BJ (cell line): ENCODE results near the gene MTUS2. TPM values are rescaled to one million over a fixed set of nuclear protein-coding genes. Genes with fewer than 3 reads are reported as not detected.

ENCODE experiments used
- CTCF ChIA-PET: fragments of 350-600 bp; formaldehyde crosslinking; extraction: SDS; loops from one replicate; lab custom pipeline; 2021; ENCODE audit warnings: antibody characterized with exemption, inconsistent platforms; lab: Yijun Ruan, JAX
- POLR2A ChIA-PET: fragments of 300-600 bp; sonication (Branson Sonifier 250); formaldehyde crosslinking; extraction: SDS; loops from one replicate; lab custom pipeline; 2021; ENCODE audit warnings: antibody characterized with exemption; lab: Charles Lee
- DNase-seq: peaks from one replicate; pipeline ENCODE4 v3.0.0-alpha.2; 2011; ENCODE audit warnings: low read depth
- H3K27me3 ChIP-seq: 2 replicates; pipeline ENCODE4 v1.6.0; 2011; ENCODE audit warnings: low read length; ENCODE audit not compliant: control insufficient read depth, insufficient read depth
- H3K36me3 ChIP-seq: 2 replicates; pipeline ENCODE4 v1.5.1; 2011; ENCODE audit warnings: low read length; ENCODE audit not compliant: control insufficient read depth, insufficient read depth
- H3K4me3 ChIP-seq: 2 replicates; pipeline ENCODE4 v1.5.1; 2011; ENCODE audit warnings: low read depth, mild to moderate bottlenecking, control low read depth, low read length
- polyA plus RNA-seq: library from polyadenylated mRNA; depleted of rRNA; stranded (reverse); fragments of >200 nt; gene quantifications from 2 replicates; pipeline ENCODE4 v1.2.3, GENCODE V29; 2011
- TF ChIP-seq, protein P1 (sequence below): IDR thresholded peaks from 2 replicates; pipeline ENCODE4 v1.5.1; 2011; ENCODE audit warnings: low read depth, mild to moderate bottlenecking, control low read depth, inconsistent platforms, low read length, moderate library complexity; ENCODE audit not compliant: insufficient read depth

Gene MTUS2
- polyA plus RNA-seq, 1 experiment, result 0.05 TPM

- POLR2A ChIA-PET, result no interaction called here
- Histone ChIP-seq H3K4me3 (no peak overlapping the region), H3K36me3 (no peaks in the 10 kb centered on the region), H3K27me3 (no peaks in the 10 kb centered on the region)
- DNase-seq, result no peak
- TF ChIP-seq, protein P1, sequence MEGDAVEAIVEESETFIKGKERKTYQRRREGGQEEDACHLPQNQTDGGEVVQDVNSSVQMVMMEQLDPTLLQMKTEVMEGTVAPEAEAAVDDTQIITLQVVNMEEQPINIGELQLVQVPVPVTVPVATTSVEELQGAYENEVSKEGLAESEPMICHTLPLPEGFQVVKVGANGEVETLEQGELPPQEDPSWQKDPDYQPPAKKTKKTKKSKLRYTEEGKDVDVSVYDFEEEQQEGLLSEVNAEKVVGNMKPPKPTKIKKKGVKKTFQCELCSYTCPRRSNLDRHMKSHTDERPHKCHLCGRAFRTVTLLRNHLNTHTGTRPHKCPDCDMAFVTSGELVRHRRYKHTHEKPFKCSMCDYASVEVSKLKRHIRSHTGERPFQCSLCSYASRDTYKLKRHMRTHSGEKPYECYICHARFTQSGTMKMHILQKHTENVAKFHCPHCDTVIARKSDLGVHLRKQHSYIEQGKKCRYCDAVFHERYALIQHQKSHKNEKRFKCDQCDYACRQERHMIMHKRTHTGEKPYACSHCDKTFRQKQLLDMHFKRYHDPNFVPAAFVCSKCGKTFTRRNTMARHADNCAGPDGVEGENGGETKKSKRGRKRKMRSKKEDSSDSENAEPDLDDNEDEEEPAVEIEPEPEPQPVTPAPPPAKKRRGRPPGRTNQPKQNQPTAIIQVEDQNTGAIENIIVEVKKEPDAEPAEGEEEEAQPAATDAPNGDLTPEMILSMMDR, result no peak
- CTCF ChIA-PET, result no interaction called here
Observed at GRCh38 chr13:29185926-29186325, 365.8 kb downstream of the MTUS2 start.

GRCh38 chr13:29187584-29187983 lies 367.4 kb downstream of the MTUS2 start:
- ChIA-PET CTCF (no interaction called here), POLR2A (no interaction called here)
- TF ChIP-seq, protein P1, result no peak
- no peak for DNase-seq
- no peaks in the 10 kb centered on the region for H3K27me3 ChIP-seq
- no peaks in the 10 kb centered on the region for H3K36me3 ChIP-seq
- H3K4me3 ChIP-seq, result no peak overlapping the region

- POLR2A ChIA-PET, result no interaction called here
- no peaks in the 10 kb centered on the region for H3K36me3 ChIP-seq
Observed at GRCh38 chr13:29190298-29190697, 370.2 kb downstream of the MTUS2 start.

DNA sequence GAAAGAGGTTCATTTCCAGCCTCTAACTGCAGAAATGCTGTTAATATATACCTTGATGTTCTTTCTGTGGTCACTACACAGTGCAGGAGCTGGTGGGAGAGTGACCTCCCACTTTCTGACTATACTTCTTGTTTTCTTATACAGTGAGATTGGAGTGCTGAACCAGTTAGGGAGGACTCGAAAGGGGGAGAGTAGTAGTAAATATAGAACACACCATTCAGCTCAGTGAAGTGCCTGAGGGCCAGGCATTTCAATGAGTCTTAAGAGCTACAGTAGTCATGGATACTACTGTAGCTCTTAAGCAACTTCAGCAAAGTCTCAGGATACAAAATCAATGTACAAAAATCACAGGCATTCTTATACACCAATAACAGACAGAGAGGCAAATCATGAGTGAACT lies 372.9 kb downstream of the MTUS2 start:
- POLR2A ChIA-PET, result no interaction called here
- Histone ChIP-seq H3K36me3 (no peaks in the 10 kb centered on the region), H3K27me3 (no peaks in the 10 kb centered on the region), H3K4me3 (no peak overlapping the region)
- DNase-seq, result no peak
- TF ChIP-seq, protein P1, result no peak
- CTCF ChIA-PET, result no interaction called here

More at GRCh38 chr13:29190298-29190697, 370.2 kb downstream of the MTUS2 start:
- TF ChIP-seq, protein P1, result no peak
- no peak overlapping the region for H3K4me3 ChIP-seq
- no peaks in the 10 kb centered on the region for H3K27me3 ChIP-seq
- CTCF ChIA-PET, result no interaction called here
- DNase-seq, result no peak

GRCh38 chr13:29195456-29195855 lies 375.3 kb downstream of the MTUS2 start:
- CTCF ChIA-PET, result no interaction called here

More at GRCh38 chr13:29195456-29195855, 375.3 kb downstream of the MTUS2 start:
- no peak for DNase-seq
- TF ChIP-seq, protein P1, result no peak
- no peaks in the 10 kb centered on the region for H3K27me3 ChIP-seq
- POLR2A ChIA-PET, result no interaction called here
- no peaks in the 10 kb centered on the region for H3K36me3 ChIP-seq
- H3K4me3 ChIP-seq, result no peak overlapping the region
